Measurements from ENCODE around the gene C3orf38. TPM values are rescaled to one million over a fixed set of nuclear protein-coding genes. Genes with fewer than 3 reads are reported as not detected.

The C3orf38 gene
- total and polyA plus RNA-seq, 9 of the 15 experiments (the other 6 are each of a cell fraction or from before 2014, with no cell fraction given), result 8.7 to 22.1 (median 16.2) TPM

GRCh38 chr3:88149509-88150362, at the start of gene C3orf38 (continued):
- TF ChIP-seq SAP30 (IDR thresholded peaks at IDR 0.05; ENCODE audit: borderline replicate concordance, insufficient read depth, low read depth, low read length, poor library complexity, severe bottlenecking), result peak; percentile 77
- TF ChIP-seq, protein P1, sequence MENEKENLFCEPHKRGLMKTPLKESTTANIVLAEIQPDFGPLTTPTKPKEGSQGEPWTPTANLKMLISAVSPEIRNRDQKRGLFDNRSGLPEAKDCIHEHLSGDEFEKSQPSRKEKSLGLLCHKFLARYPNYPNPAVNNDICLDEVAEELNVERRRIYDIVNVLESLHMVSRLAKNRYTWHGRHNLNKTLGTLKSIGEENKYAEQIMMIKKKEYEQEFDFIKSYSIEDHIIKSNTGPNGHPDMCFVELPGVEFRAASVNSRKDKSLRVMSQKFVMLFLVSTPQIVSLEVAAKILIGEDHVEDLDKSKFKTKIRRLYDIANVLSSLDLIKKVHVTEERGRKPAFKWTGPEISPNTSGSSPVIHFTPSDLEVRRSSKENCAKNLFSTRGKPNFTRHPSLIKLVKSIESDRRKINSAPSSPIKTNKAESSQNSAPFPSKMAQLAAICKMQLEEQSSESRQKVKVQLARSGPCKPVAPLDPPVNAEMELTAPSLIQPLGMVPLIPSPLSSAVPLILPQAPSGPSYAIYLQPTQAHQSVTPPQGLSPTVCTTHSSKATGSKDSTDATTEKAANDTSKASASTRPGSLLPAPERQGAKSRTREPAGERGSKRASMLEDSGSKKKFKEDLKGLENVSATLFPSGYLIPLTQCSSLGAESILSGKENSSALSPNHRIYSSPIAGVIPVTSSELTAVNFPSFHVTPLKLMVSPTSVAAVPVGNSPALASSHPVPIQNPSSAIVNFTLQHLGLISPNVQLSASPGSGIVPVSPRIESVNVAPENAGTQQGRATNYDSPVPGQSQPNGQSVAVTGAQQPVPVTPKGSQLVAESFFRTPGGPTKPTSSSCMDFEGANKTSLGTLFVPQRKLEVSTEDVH (IDR thresholded peaks at IDR 0.05; ENCODE audit: low read depth, partially characterized antibody), result peak; percentile 83
- peak; percentile 93 for TF ChIP-seq RBFOX2 (IDR thresholded peaks at IDR 0.05; ENCODE audit: low read depth, low read length)
- TF ChIP-seq, protein P2, sequence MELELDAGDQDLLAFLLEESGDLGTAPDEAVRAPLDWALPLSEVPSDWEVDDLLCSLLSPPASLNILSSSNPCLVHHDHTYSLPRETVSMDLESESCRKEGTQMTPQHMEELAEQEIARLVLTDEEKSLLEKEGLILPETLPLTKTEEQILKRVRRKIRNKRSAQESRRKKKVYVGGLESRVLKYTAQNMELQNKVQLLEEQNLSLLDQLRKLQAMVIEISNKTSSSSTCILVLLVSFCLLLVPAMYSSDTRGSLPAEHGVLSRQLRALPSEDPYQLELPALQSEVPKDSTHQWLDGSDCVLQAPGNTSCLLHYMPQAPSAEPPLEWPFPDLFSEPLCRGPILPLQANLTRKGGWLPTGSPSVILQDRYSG (tag; conservative IDR thresholded peaks at IDR 0.05; ENCODE audit: low read depth), result 0 out of 2 replicates have a peak, but pooled peaks have one; percentile 52
- TF ChIP-seq, protein P3, sequence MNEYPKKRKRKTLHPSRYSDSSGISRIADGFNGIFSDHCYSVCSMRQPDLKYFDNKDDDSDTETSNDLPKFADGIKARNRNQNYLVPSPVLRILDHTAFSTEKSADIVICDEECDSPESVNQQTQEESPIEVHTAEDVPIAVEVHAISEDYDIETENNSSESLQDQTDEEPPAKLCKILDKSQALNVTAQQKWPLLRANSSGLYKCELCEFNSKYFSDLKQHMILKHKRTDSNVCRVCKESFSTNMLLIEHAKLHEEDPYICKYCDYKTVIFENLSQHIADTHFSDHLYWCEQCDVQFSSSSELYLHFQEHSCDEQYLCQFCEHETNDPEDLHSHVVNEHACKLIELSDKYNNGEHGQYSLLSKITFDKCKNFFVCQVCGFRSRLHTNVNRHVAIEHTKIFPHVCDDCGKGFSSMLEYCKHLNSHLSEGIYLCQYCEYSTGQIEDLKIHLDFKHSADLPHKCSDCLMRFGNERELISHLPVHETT (CRISPR knock-in tag; conservative IDR thresholded peaks at IDR 0.05 in 1 of 2, IDR thresholded peaks at IDR 0.05 in 1 of 2), result 0 out of 4 replicates have a peak, but pooled peaks of 1 of the 2 experiments have one; percentile 34
- 0 out of 2 replicates have a peak, but pooled peaks have one; percentile 23 for TF ChIP-seq HLTF (IDR thresholded peaks at IDR 0.05)
- peak; percentile 30; the same call in 1 of the 2 replicates for TF ChIP-seq E2F4 (CRISPR knock-in tag; IDR thresholded peaks at IDR 0.05; ENCODE audit: low read depth)
- TF ChIP-seq, protein P4, sequence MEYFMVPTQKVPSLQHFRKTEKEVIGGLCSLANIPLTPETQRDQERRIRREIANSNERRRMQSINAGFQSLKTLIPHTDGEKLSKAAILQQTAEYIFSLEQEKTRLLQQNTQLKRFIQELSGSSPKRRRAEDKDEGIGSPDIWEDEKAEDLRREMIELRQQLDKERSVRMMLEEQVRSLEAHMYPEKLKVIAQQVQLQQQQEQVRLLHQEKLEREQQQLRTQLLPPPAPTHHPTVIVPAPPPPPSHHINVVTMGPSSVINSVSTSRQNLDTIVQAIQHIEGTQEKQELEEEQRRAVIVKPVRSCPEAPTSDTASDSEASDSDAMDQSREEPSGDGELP (CRISPR knock-in tag; IDR thresholded peaks at IDR 0.05; ENCODE audit: borderline replicate concordance), result peak; percentile 43; the same call in 1 of the 2 replicates
- TF ChIP-seq ZBTB5 (IDR thresholded peaks at IDR 0.05), result no peak
- TF ChIP-seq TCF7 (IDR thresholded peaks at IDR 0.05; ENCODE audit: borderline replicate concordance), result 0 out of 2 replicates have a peak, but pooled peaks have one; percentile 31
- TF ChIP-seq RFX1 (IDR thresholded peaks at IDR 0.05), result peak; percentile 47
